Stimulated activated CD8-positive, alpha-beta memory T cell treated with anti-CD3 and anti-CD28 coated beads, Interleukin-4, amount 100 ng/mL, for 24 hours (primary cell): ENCODE measurements around the gene HAGH.
A peak's percentile ranks its signal among the peaks of the same experiment; 100 is the strongest.
"Not testable (repeated sequence)": the region's sequence is repeated elsewhere in the genome, so short reads cannot be mapped to it uniquely, and the experiment has no call there.

Source experiments
- DNase-seq: peaks from one replicate; pipeline ENCODE4 v3.0.0-alpha.2; 2020; ENCODE audit warnings: low read depth

The HAGH gene

DNA sequence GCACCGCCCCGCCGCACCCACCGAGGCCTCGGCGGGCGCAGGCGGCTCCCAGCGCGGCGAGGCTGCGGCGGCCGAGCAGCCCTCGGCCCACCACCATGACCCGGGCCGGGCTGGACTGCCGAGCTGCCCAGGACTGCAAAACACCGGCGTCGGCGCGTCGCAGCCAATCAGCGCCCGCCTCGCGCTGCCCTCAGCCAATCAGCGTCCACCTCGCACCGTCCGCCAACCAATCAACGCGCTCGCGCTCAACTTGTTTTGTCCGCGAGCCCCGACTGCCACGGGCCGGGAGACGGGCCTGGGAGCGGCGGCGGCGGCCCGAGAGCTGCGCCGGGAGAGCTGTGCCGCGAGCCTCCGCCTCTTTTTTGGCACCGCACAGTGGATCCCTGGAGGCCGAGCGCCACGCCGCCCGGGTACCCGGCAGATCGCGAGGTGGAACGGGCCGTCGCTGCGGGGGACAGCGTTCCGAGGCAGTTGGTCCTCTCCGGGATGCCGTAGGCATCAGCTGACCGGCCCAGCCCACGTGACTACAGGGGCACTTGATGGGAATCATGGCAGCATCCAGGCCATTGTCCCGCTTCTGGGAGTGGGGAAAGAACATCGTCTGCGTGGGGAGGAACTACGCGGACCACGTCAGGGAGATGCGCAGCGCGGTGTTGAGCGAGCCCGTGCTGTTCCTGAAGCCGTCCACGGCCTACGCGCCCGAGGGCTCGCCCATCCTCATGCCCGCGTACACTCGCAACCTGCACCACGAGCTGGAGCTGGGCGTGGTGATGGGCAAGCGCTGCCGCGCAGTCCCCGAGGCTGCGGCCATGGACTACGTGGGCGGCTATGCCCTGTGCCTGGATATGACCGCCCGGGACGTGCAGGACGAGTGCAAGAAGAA lies at the start of gene HAGH, which contains the start of gene FAHD1:
TSS of gene HAGH (minus strand) at position 135 of the 883 bp plus-strand sequence. CDS start at position 97, 38 bp downstream.
TSS of gene FAHD1 (plus strand) at position 516 of the 883 bp plus-strand sequence. CDS start at position 549, 33 bp downstream.
- peak; percentile 80 for DNase-seq

GRCh38 chr16:1876066-1876465 lies 49.4 kb upstream of the HAGH start:
- DNase-seq, result not testable (repeated sequence)

- DNase-seq, result no peak
Measured at GRCh38 chr16:1874854-1875253, 48.2 kb upstream of the HAGH start.

DNA sequence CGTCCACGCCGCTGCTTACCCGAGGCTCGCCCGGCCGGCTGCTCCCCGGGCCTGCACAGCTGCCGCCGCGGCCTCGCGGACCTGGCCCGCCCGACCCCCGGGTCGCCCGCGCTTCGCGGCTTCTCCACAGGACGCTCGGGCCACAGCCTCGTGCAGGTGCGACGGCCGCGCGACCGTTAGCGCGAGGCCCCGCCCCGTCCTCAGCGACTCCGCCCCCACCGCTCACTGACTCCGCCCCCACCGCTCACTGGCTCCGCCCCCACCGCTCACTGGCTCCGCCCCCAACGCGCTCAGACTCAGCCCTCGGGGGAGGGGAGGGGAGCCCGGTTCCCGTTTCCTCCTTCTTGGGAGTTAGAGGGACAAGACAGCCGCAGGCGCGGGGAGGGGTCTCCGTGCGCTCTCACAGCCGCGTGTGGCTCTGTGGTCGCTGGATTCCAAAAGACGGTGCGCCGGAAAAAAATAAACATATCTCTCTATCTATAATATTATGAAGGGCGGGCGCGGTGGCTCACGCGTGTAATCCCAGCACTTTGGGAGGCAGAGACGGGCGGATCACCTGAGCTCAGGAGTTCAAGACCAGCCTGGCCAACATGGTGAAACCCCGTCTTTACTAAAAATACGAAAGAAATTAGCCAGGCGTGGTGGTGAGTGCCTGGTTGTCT lies 45.5 kb upstream of the HAGH start, which contains the start of gene MEIOB:
TSS of gene MEIOB (minus strand) at position 191 of the 662 bp plus-strand sequence. CDS start 3,989 bp downstream, outside the sequence.
- DNase-seq, result peak; percentile 25

- DNase-seq, result no peak
Measured at GRCh38 chr16:1870365-1871082, 43.9 kb upstream of the HAGH start.

- DNase-seq, result no peak
Measured at GRCh38 chr16:1865902-1866690, 39.5 kb upstream of the HAGH start.

- DNase-seq, result no peak
Measured at GRCh38 chr16:1863681-1864460, 37.2 kb upstream of the HAGH start.

GRCh38 chr16:1862394-1862793 lies 35.8 kb upstream of the HAGH start:
- no peak for DNase-seq

- no peak for DNase-seq
Measured at GRCh38 chr16:1861730-1862129, 35.1 kb upstream of the HAGH start.

GRCh38 chr16:1859650-1860049 lies 33.0 kb upstream of the HAGH start:
- no peak for DNase-seq

GRCh38 chr16:1858189-1858865 lies 31.7 kb upstream of the HAGH start:
- DNase-seq, result no peak

- DNase-seq, result no peak
Measured at GRCh38 chr16:1857433-1858097, 30.9 kb upstream of the HAGH start.

DNA sequence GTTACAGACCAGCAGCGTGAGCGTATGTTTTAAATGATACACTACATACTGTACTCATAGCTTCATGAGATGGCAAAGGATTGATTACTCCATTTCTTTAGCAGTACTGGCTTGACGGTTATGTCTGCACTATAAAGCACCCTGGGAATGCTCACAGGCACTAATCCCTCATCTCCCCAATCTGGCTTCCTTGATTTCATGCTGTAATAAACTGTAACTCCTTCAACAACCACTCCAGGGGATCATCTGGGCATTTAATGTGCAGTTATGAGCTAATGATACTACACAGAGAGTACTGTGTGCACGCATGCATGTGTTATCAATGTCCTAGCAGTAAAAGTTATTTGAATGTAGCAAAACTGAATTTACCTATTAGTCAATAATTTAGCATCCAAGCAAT lies 25.2 kb upstream of the HAGH start:
- DNase-seq, result no peak

DNA sequence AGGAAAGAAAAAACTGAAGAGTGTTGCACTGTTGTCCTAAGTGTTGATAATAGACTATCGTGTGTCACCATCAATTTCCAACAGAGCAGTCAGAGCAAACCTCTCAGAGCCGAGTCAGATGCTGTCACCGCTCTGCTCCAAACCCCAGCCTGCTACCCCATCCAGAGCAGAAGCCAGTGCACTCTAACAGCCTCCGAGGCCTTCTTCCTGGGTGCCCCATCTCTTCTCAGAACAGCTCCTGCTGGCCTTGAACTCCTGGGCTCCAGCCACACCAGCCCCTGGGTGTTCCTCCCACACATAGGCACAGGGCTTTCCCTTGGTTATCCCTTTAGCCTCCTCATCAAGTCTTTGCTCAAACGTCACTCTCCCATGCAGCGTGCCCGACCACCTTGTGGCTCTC lies 24.4 kb upstream of the HAGH start:
- no peak for DNase-seq

- DNase-seq, result no peak
Measured at GRCh38 chr16:1846416-1846815, 19.8 kb upstream of the HAGH start.

GRCh38 chr16:1845985-1846384 lies 19.4 kb upstream of the HAGH start:
- DNase-seq, result no peak

- no peak for DNase-seq
Measured at GRCh38 chr16:1839554-1839953, 12.9 kb upstream of the HAGH start.

DNA sequence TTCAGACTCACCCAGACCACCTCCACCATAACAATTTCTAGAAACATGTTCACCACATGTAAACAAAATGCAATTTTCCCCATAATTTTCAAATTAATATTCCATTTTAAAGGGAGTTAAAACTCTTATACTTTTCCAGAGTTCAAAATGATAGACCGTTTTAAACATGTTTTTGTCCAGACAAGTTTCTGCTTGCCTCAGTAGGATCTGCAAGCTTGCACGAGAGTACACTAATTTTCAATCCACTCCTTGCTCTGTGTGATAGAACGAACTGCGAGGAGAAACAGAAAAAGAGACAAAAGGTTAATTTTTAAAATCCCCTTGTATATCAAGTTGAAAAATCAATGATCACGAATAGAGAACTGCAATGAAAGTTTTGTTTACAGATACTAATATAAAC lies 7.5 kb upstream of the HAGH start:
- no peak for DNase-seq

DNA sequence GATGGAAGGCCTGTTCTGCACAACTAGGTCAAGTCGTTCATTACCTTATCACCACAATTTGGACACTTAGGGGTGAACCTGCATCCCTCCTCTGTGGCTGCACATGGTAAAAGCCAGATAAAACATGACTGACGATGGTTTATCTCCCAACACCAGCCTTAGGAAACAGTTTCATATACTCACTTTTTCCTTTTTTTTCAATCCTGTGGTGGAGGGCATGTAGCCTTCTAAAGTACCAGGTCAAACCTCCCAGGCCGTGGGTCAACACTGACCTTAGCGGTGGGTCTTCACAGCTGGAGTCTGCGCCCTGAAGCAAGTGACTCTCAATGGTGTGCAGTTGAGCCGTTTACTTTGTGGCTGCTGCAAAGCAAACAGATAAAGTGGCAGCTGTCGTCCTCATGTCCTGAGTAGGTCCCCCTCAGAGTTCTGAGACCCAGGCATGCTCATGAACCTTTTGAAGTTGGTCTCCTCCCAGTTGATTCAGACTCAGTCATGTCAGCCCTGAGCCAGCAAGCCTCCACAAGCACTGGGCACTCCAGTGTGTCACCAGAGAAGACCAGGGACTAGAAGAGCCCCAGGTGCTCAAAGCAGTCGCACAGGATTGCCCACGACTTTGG lies 6.3 kb upstream of the HAGH start:
- DNase-seq, result no peak
